Measurements from ENCODE around the gene PGA3.
"Not testable (repeated sequence)": the region's sequence is repeated elsewhere in the genome, so short reads cannot be mapped to it uniquely, and the experiment has no call there.

- not testable (repeated sequence) for TF ChIP-seq ARNTL (CRISPR knock-in tag; IDR thresholded peaks at IDR 0.05; ENCODE audit: borderline replicate concordance, low read depth); CSDC2 (CRISPR knock-in tag; IDR thresholded peaks at IDR 0.05); TSHZ2 (CRISPR knock-in tag; IDR thresholded peaks at IDR 0.05)
These were observed 18.7 kb downstream of the PGA3 start, which contains the start of gene PGA4 for GRCh38 chr11:61222047-61222446.
